SHP77 treated with DMSO at 0.1 percent for 48 hours (cell line): ENCODE results near the gene PJVK.
A peak's percentile ranks its signal among the peaks of the same experiment; 100 is the strongest.
"Not testable (repeated sequence)": the region's sequence is repeated elsewhere in the genome, so short reads cannot be mapped to it uniquely, and the experiment has no call there.

Source experiments
- DNase-seq: peaks from one replicate; lab custom pipeline; 2025; lab: John Stamatoyannopoulos, UW

PJVK gene, protein sequence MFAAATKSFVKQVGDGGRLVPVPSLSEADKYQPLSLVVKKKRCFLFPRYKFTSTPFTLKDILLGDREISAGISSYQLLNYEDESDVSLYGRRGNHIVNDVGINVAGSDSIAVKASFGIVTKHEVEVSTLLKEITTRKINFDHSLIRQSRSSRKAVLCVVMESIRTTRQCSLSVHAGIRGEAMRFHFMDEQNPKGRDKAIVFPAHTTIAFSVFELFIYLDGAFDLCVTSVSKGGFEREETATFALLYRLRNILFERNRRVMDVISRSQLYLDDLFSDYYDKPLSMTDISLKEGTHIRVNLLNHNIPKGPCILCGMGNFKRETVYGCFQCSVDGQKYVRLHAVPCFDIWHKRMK

GRCh38 chr2:178450774-178451525 is at the start of gene PJVK, which contains the start of gene PRKRA:
Gene PJVK, plus strand, starts transcription at chr2:178451378. Its CDS starts 2,032 bp downstream, at chr2:178453410.
Gene PRKRA, minus strand, starts transcription at chr2:178451175. Its CDS starts 145 bp downstream, at chr2:178451030.
- DNase-seq = peak; percentile 63

- no peak for DNase-seq
These were observed 49.2 kb upstream of the PJVK start for GRCh38 chr2:178401994-178402437.

- DNase-seq = no peak
These were observed 47.4 kb upstream of the PJVK start for GRCh38 chr2:178403671-178404306.

- peak; percentile 53 for DNase-seq
These were observed 46.8 kb upstream of the PJVK start for GRCh38 chr2:178404368-178404767.

DNA sequence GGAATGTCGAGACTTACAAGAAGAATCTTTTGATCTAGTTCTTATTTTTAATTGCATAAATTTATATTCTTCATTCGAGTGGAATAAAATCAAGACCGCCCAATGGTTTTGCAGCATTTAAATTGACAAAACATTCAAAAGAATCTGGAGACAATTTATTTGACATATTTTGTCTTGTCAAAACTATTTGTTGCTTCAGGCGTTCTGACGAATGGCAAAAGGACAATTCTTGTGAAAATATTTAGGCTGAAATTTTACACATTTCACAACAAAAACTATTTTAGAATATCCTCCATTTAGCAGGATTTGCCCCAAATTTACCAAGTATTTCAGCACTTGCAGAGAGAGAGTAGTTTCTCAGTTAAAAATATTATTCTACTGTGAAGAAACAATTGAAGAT is 41.9 kb upstream of the PJVK start:
- DNase-seq = no peak

GRCh38 chr2:178412047-178412446 is 39.1 kb upstream of the PJVK start:
- no peak for DNase-seq

DNA sequence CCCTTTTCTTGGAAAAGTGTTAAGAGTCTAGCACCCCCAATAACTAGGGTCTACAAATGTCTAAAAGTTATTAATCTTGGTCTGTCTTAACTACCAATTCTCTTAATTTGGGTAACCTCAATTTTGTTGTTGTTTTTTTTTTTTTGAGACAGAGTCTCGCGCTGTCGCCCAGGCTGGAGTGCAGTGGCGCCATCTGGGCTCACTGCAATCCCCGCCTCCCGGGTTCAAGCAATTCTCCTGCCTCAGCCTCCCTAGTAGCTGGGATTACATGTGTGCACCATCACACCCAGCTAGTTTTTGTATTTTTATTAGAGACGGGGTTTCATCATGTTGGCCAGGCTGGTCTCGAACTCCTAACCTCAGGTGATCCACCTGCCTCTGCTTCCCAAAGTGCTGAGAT is 38.7 kb upstream of the PJVK start:
- not testable (repeated sequence) for DNase-seq

DNA sequence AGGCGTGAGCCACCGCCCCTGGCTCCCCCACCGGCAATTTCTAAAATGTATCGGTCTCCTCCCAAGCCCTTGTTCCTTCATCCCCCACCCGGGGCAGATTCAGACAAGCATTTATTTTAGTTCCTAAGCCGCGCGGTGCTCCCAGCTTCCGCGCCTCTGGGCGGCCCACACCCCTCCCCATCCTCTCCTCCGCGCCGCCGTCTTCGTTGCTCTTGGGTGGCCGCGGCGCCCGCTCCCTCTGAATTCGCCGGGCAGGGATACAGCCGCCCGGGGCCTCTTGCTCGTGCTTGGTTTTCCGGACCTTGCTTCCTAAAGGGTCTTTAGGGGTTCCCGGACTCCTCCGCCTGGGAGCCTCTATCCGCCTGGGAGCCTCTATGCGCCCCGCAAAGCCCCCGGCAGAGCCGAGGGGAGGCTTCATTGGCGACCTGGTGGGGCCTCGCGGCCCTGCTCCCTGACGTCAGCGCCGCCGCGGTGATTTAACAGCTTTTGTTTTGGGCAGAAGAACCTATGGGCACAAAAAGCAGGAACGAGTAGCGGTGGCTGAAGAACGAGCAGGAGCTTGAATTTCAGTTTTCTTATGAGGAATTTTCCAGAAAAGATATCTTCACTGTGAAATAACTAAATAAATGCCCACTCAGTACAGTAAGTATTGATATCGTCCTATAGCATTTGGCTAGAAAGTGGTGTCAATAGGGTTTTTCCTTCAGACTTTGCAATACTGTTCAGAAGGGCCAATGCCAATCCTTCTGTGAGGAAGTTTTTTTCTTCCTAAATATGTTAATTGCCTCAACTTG is 37.5 kb upstream of the PJVK start:
- peak; percentile 48 for DNase-seq

DNA sequence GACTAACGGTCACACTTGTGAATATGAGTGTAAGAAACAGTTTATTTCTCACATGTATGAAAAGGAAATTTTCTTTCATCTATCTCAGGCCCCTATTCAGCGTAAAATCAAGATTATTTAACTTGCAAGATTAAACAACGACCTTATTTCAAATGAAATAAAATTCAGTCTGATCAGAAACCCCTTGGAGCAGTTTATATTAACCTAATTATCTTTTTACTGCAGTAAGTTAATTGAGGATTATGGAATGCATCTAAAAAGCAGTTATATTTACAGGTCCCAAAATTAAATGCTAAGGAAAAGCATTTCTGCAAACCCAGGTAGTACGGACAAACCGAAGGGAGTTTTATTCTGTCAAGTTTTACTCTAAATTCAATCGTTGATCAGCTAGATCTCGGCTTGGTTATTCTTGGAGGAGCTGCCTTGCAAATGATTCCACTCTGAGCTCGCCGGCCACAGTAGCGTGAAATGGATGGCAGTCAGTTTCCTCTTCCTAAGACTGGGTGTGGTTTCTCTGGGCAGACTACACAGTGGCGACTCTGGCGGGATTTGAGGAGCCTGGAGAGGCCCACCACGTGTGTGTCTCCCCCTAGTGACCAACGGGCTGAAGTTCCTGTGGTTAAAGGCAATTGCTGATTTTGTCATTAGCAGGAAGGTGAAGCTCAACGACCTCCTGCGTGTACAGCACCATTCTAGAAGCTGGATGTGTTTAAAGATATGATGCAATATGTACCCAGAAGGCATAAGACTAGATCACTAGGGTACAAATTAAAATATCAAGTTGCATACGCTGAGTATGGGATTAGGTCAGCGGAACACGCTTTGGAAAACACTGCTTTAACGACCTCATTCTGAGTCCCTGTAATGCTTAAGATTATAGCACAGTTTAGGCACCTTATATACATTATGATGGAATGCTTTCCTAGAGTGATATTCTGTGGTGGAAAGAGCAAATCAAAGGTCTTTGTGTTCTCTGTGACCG is 36.6 kb upstream of the PJVK start:
- DNase-seq = peak; percentile 68

GRCh38 chr2:178415979-178416378 is 35.2 kb upstream of the PJVK start:
- DNase-seq = no peak

DNA sequence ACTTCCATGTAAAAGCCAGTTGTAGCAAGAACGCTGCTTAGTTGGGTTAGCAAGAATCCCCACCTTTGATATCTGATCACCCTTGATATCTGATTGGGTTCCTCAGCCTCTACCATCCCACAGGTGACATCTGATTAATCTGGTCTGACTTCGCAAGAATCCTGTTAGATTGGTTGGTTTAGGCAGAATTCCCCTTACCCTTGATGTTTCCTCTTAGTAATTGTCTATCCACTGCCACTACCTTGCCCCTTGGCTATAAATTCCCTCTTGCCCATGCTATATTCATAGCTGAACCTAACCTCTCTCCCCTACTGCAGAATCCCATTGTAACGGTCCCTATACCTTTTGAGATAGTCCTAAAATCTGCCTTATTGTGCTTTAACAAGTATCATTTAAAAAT is 33.3 kb upstream of the PJVK start:
- DNase-seq = no peak

- no peak for DNase-seq
These were observed 32.8 kb upstream of the PJVK start for GRCh38 chr2:178418426-178418825.

- no peak for DNase-seq
These were observed 32.1 kb upstream of the PJVK start for GRCh38 chr2:178419123-178419522.

- DNase-seq = no peak
These were observed 30.6 kb upstream of the PJVK start for GRCh38 chr2:178420463-178420999.

DNA sequence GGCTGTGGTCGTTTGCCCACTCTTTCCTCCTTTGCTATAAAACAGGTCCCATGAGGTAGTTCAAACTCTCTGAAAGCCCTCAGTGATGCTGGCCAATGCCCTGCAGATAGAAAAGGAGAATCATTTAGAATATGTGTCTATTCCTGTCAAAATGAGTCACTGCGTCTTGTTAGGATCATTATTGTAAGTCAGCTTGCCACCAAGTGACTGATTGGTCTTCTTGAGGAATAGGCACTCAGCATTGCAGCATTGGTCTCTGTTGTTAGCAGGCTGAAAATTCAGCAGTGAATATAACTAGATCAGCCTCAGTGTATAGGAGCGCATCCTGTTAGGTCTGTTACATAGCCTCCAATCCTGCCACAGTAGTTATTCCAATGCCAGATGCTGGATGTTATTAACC is 29.1 kb upstream of the PJVK start:
- no peak for DNase-seq

DNA sequence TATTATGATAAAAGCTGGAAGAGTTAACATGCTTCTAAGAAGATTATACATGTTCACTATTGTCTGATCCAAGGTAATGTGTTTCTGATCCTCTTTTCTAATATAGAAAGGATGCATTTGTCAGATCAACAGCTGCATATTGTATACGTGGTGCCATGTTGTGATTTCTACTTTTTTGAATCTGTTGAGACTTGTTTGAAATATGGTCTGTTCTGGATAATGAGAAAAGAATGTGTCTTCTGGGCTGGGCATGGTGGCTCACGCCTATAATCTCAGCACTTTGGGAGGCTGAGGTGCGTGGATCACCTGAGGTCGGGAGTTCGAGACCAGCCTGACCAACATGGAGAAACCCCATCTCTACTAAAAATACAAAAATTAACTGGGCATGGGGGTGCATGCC is 27.4 kb upstream of the PJVK start:
- not testable (repeated sequence) for DNase-seq

- DNase-seq = no peak
These were observed 25.8 kb upstream of the PJVK start for GRCh38 chr2:178425255-178425827.

- DNase-seq = no peak
These were observed 24.8 kb upstream of the PJVK start for GRCh38 chr2:178426388-178426787.

- DNase-seq = no peak
These were observed 23.7 kb upstream of the PJVK start for GRCh38 chr2:178427458-178427857.

GRCh38 chr2:178428396-178428806 is 22.8 kb upstream of the PJVK start:
- no peak for DNase-seq
